Measurements from ENCODE around the gene CCDC148. TPM values are rescaled to one million over a fixed set of nuclear protein-coding genes. Genes with fewer than 3 reads are reported as not detected.

CCDC148 gene
- total RNA-seq, 2 donors from 2014 or later, result 2.7 to 5.0 TPM

- H3K27ac Mint-ChIP-seq, result no peak overlapping the region
- WGBS, 2 experiments (ENCODE audit: insufficient coverage in 1 of 2, insufficient read length in 1 of 2), result 98 to 100% methylated on average over 2 to 4 of the region's 4 CpGs
- Histone ChIP-seq H3K4me3 (ENCODE audit: low read length) (no peak overlapping the region), H3K9ac (ENCODE audit: extremely low read depth, low read length, poor library complexity, severe bottlenecking) (no peak overlapping the region), H3K27ac (ENCODE audit: low read depth, low read length) (no peak overlapping the region), H3K27me3 (ENCODE audit: control insufficient read depth, insufficient read depth, low read length, poor library complexity, severe bottlenecking) (no peaks in the 10 kb centered on the region), H3K36me3 (ENCODE audit: control insufficient read depth, insufficient read depth, low read length) (no peaks in the 10 kb centered on the region), H3K9me3 (ENCODE audit: control insufficient read depth, low read length) (no peaks in the 10 kb centered on the region), H3K4me1 (ENCODE audit: control insufficient read depth, insufficient read depth, low read length) (peaks cover 11% of the 10 kb centered on the region)
- peaks cover 24% of the 10 kb centered on the region for H3K4me1 Mint-ChIP-seq
- no peaks in the 10 kb centered on the region for H3K36me3 Mint-ChIP-seq (ENCODE audit: low read depth)
- TF ChIP-seq, protein P1, sequence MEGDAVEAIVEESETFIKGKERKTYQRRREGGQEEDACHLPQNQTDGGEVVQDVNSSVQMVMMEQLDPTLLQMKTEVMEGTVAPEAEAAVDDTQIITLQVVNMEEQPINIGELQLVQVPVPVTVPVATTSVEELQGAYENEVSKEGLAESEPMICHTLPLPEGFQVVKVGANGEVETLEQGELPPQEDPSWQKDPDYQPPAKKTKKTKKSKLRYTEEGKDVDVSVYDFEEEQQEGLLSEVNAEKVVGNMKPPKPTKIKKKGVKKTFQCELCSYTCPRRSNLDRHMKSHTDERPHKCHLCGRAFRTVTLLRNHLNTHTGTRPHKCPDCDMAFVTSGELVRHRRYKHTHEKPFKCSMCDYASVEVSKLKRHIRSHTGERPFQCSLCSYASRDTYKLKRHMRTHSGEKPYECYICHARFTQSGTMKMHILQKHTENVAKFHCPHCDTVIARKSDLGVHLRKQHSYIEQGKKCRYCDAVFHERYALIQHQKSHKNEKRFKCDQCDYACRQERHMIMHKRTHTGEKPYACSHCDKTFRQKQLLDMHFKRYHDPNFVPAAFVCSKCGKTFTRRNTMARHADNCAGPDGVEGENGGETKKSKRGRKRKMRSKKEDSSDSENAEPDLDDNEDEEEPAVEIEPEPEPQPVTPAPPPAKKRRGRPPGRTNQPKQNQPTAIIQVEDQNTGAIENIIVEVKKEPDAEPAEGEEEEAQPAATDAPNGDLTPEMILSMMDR (conservative IDR thresholded peaks at IDR 0.05), result no peak
- H3K27me3 Mint-ChIP-seq (ENCODE audit: insufficient read depth), result peaks cover 10% of the 10 kb centered on the region
- no peaks in the 10 kb centered on the region for H3K9me3 Mint-ChIP-seq
- DNase-seq, result no peak
- no peak overlapping the region for H3K4me3 Mint-ChIP-seq
Measured at GRCh38 chr2:158134055-158134454, 322.5 kb downstream of the CCDC148 start.

GRCh38 chr2:158131919-158132566 is 324.5 kb downstream of the CCDC148 start:
- 94 to 96% methylated on average over 5 to 7 of the region's 7 CpGs for WGBS, 2 experiments (ENCODE audit: insufficient coverage in 1 of 2, insufficient read length in 1 of 2)
- peaks cover 42% of the 10 kb centered on the region for H3K4me1 Mint-ChIP-seq
- Histone ChIP-seq H3K27ac (ENCODE audit: low read depth, low read length) (no peak overlapping the region), H3K4me3 (ENCODE audit: low read length) (no peak overlapping the region), H3K27me3 (ENCODE audit: control insufficient read depth, insufficient read depth, low read length, poor library complexity, severe bottlenecking) (no peaks in the 10 kb centered on the region), H3K36me3 (ENCODE audit: control insufficient read depth, insufficient read depth, low read length) (no peaks in the 10 kb centered on the region), H3K4me1 (ENCODE audit: control insufficient read depth, insufficient read depth, low read length) (peaks cover 19% of the 10 kb centered on the region), H3K9ac (ENCODE audit: extremely low read depth, low read length, poor library complexity, severe bottlenecking) (no peak overlapping the region), H3K9me3 (ENCODE audit: control insufficient read depth, low read length) (no peaks in the 10 kb centered on the region)
- no peaks in the 10 kb centered on the region for H3K36me3 Mint-ChIP-seq (ENCODE audit: low read depth)
- H3K9me3 Mint-ChIP-seq, result no peaks in the 10 kb centered on the region
- peaks cover 3% of the 10 kb centered on the region for H3K27me3 Mint-ChIP-seq (ENCODE audit: insufficient read depth)
- no peak overlapping the region for H3K4me3 Mint-ChIP-seq
- H3K27ac Mint-ChIP-seq, result no peak overlapping the region
- DNase-seq, result no peak
- TF ChIP-seq, protein P1 (conservative IDR thresholded peaks at IDR 0.05), result no peak

GRCh38 chr2:158131483-158131912 is 325.1 kb downstream of the CCDC148 start:
- Histone ChIP-seq H3K4me3 (ENCODE audit: low read length) (peak overlapping the region; percentile 37), H3K27ac (ENCODE audit: low read depth, low read length) (no peak overlapping the region), H3K36me3 (ENCODE audit: control insufficient read depth, insufficient read depth, low read length) (no peaks in the 10 kb centered on the region), H3K9ac (ENCODE audit: extremely low read depth, low read length, poor library complexity, severe bottlenecking) (no peak overlapping the region), H3K4me1 (ENCODE audit: control insufficient read depth, insufficient read depth, low read length) (peaks cover 21% of the 10 kb centered on the region), H3K27me3 (ENCODE audit: control insufficient read depth, insufficient read depth, low read length, poor library complexity, severe bottlenecking) (no peaks in the 10 kb centered on the region), H3K9me3 (ENCODE audit: control insufficient read depth, low read length) (no peaks in the 10 kb centered on the region)
- Mint-ChIP-seq H3K4me3 (no peak overlapping the region), H3K27me3 (ENCODE audit: insufficient read depth) (peaks cover 2% of the 10 kb centered on the region), H3K36me3 (ENCODE audit: low read depth) (no peaks in the 10 kb centered on the region), H3K9me3 (no peaks in the 10 kb centered on the region), H3K4me1 (peaks cover 44% of the 10 kb centered on the region), H3K27ac (no peak overlapping the region)
- TF ChIP-seq, protein P1 (conservative IDR thresholded peaks at IDR 0.05), result no peak
- DNase-seq, result no peak
- WGBS, 2 experiments (ENCODE audit: insufficient coverage in 1 of 2, insufficient read length in 1 of 2), result 92% methylated on average over 1 of the region's 1 CpG; no CpG with 5 or more reads in 1 of the 2 experiments

All from endodermal cell (in vitro differentiated cells).